Prostate gland (tissue), 2 donors: ENCODE data around the gene PYCR2.

Source experiments
- POLR2A ChIP-seq: fragments of 450-650 bp; IDR thresholded peaks from one replicate; pipeline ENCODE4 v1.6.1; 2016; ENCODE audit warnings: antibody characterized with exemption, mild to moderate bottlenecking
- POLR2AphosphoS5 ChIP-seq: sonication (generic); formaldehyde crosslinking; IDR thresholded peaks from one replicate; pipeline ENCODE4 v1.6.1; 2017; ENCODE audit warnings: antibody characterized with exemption
- TF ChIP-seq, protein P1 (sequence below), 4 experiments: fragments of 200-600 bp in 2 of 4; fragments of 450-650 bp in 2 of 4; sonication (generic) in 2 of 4; IDR thresholded peaks; 1 replicate in 3 of 4; 2 replicates in 1 of 4; pipeline ENCODE4 v1.5.1; 2016 to 2019; ENCODE audit warnings: antibody characterized with exemption in 4 of 4, mild to moderate bottlenecking in 2 of 4, moderate library complexity in 2 of 4

DNA sequence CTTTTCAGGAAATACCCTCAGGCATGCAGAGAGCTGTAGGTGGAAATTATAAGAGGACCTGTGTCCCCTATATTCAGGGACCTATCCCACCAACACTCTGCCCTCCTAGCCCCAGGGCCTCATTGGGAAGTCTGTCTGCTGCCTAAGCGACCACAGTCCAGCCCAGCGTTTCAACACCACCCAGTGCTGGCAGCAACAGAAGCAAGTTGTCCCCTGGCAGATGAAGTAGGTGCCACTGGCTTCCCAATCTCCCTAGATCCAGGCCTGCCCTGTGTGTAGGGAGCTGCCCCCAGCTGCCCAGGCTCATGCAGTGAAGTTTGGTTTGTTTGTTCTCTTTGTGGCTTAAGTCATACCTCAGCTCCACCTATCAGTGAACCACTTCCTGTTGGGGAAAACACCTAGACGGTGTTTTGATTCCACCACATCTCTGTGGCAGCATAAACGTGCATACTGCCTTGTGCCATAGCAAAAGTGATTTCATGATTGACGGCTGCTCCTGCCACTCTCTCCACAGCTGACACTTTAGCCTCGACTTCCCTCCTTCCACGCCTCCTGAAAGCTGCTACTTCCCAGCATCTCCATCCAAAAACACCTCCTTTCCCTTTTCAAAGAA is 27.0 kb downstream of the PYCR2 start:
- TF ChIP-seq, protein P1, sequence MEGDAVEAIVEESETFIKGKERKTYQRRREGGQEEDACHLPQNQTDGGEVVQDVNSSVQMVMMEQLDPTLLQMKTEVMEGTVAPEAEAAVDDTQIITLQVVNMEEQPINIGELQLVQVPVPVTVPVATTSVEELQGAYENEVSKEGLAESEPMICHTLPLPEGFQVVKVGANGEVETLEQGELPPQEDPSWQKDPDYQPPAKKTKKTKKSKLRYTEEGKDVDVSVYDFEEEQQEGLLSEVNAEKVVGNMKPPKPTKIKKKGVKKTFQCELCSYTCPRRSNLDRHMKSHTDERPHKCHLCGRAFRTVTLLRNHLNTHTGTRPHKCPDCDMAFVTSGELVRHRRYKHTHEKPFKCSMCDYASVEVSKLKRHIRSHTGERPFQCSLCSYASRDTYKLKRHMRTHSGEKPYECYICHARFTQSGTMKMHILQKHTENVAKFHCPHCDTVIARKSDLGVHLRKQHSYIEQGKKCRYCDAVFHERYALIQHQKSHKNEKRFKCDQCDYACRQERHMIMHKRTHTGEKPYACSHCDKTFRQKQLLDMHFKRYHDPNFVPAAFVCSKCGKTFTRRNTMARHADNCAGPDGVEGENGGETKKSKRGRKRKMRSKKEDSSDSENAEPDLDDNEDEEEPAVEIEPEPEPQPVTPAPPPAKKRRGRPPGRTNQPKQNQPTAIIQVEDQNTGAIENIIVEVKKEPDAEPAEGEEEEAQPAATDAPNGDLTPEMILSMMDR (IDR thresholded peaks at IDR 0.05): no peak
- TF ChIP-seq POLR2A: peak; percentile 48
- peak; percentile 79 for TF ChIP-seq POLR2AphosphoS5
